NT2/D1 (cell line): Measurements from ENCODE around the gene SLC16A10.

Source experiments
- SUZ12 ChIP-seq: IDR thresholded peaks from 2 replicates; pipeline ENCODE4 v1.6.1; 2011; ENCODE audit not compliant: insufficient read length, insufficient read depth; ENCODE audit errors: extremely low read depth
- YY1 ChIP-seq: IDR thresholded peaks from 2 replicates; pipeline ENCODE4 v1.6.1; 2011; ENCODE audit not compliant: insufficient read length, insufficient read depth
- ZNF274 ChIP-seq: IDR thresholded peaks from 2 replicates; pipeline ENCODE4 v1.6.1; 2011; ENCODE audit warnings: mild to moderate bottlenecking, low read depth, low read length

DNA sequence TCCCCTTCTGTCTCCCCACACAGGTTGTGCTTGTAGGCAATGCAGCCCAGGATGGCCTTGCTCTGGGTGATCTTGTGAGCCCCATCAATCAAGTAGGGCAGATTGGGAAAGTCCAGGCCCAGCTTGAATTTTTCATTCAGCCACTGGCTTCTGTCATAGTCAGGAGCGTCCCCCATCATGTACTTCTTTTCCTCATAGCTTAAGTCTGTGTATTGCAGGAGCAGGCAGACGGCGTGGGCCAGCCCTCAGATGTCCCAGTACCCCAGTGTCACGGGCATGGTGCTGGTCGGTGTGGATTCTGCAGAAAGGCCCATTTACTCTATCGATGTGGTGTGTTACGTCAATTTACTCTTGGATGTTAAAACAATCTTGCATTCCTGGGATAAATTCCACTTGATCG is 40.1 kb upstream of the SLC16A10 start:
- TF ChIP-seq ZNF274: no peak
- no peak for TF ChIP-seq YY1
- TF ChIP-seq SUZ12: no peak
